GM12872 (cell line): ENCODE data around the gene FERMT3.

Experiments used
- TF ChIP-seq, protein P1 (sequence below): IDR thresholded peaks from 3 replicates; pipeline ENCODE4 v1.5.1; 2011; ENCODE audit warnings: low read depth, mild to moderate bottlenecking, low read length, moderate library complexity; ENCODE audit not compliant: insufficient read depth

FERMT3 gene

DNA sequence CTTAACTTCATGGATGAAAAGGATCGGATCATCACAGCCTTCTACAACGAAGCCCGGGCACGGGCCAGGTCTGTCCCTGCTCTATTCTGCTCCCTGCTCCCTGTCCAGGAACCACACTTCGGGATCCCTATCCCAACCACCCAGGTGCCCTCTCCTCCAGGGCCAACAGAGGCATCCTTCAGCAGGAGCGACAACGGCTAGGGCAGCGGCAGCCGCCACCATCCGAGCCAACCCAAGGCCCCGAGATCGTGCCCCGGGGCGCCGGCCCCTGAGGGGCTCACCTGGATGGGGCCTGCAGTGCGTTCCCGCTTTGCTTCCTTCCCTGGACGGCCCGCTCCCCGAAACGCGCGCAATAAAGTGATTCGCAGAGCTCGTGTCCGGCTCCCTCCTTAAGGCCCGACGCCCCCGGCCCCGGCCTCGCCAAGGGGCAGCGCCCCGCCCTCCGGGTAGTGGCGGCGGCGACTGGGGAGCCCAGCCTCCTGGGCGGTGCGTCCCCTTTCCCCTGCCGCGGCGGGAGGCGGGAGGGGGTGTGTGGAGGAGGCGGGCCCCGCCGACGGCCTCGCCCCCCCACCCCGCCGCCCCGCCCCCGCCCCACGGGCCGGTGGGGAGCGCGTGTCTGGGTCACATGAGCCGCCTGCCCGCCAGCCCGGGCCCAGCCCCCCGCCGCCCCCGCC is 27.5 kb downstream of the FERMT3 start, which contains the start of gene VEGFB:
VEGFB (plus strand) TSS at position 672 of the 674 bp plus-strand sequence. CDS start 250 bp downstream, outside the sequence.
- TF ChIP-seq, protein P1, sequence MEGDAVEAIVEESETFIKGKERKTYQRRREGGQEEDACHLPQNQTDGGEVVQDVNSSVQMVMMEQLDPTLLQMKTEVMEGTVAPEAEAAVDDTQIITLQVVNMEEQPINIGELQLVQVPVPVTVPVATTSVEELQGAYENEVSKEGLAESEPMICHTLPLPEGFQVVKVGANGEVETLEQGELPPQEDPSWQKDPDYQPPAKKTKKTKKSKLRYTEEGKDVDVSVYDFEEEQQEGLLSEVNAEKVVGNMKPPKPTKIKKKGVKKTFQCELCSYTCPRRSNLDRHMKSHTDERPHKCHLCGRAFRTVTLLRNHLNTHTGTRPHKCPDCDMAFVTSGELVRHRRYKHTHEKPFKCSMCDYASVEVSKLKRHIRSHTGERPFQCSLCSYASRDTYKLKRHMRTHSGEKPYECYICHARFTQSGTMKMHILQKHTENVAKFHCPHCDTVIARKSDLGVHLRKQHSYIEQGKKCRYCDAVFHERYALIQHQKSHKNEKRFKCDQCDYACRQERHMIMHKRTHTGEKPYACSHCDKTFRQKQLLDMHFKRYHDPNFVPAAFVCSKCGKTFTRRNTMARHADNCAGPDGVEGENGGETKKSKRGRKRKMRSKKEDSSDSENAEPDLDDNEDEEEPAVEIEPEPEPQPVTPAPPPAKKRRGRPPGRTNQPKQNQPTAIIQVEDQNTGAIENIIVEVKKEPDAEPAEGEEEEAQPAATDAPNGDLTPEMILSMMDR = no peak

DNA sequence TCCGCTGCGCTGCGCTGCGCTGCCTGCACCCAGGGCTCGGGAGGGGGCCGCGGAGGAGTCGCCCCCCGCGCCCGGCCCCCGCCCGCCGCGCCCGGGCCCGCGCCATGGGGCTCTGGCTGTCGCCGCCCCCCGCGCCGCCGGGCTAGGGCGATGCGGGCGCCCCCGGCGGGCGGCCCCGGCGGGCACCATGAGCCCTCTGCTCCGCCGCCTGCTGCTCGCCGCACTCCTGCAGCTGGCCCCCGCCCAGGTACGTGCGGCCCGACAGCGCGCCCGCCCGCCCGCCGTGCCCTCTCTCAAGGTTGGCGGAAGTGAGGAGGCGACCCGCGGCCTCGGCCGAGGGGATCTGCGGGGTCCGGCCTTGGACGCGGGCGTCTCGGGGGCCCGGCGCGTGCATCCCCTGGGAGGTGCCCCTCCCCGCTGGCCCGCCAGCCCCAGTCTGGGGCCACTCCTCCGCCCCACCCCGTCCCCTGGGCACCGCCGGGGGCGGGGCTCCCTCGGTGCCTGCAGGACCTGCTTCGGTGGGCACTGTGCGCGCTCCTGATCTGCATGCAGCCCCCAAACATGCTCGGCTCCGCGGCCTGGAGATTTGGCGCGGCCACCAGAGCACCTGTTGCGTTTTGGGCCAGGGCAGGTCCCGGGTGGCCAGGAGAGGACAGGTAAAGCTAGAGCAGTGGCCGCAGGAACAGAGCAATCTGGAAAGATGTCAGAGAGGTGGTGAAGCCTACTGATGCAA is 28.3 kb downstream of the FERMT3 start:
- TF ChIP-seq, protein P1 = no peak

- TF ChIP-seq, protein P1 = no peak
Measured at GRCh38 chr11:64235437-64236161, 29.1 kb downstream of the FERMT3 start.

DNA sequence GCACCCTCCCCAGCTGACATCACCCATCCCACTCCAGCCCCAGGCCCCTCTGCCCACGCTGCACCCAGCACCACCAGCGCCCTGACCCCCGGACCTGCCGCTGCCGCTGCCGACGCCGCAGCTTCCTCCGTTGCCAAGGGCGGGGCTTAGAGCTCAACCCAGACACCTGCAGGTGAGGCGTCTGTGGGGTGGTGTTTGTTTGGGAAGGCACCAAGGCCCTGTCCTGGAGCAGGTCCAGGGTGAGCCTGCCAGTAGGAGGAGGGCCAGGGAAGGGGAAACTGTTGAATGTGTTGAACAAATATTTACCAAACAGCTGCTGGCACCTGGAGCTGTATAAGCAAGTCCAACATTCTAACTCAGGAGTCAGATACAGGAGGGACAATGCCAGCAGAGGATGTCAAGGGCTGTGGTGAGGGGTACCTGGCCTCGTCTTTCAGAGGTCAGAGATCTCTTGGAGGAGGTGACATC is 31.0 kb downstream of the FERMT3 start:
- TF ChIP-seq, protein P1 = no peak

DNA sequence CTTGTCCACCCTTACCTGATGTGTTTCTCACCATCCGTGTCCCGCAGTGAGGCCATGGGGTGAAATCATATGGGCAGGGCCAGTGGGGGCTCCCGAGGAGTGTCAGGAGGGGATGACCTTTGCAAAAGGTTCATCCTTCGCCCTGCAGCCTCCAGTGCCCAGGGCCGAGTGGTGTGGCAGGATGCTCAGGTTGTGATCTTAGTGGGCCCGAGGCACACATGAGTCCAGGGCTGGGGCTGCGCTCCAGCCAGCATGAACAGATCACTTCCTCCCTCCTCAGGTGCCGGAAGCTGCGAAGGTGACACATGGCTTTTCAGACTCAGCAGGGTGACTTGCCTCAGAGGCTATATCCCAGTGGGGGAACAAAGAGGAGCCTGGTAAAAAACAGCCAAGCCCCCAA is 31.6 kb downstream of the FERMT3 start:
- TF ChIP-seq, protein P1 = no peak

GRCh38 chr11:64238999-64239398 is 32.5 kb downstream of the FERMT3 start:
- TF ChIP-seq, protein P1 = no peak
